HG03095 (cell line): ENCODE measurements around the gene PIAS1.

Experiments
- ATAC-seq: cut with Tn5 transposase; IDR thresholded peaks from one replicate; pipeline ENCODE4 v1.9.1; 2021; ENCODE audit warnings: moderate library complexity; ENCODE audit not compliant: unreplicated experiment

Gene PIAS1

GRCh38 chr15:68175526-68175925, 121.4 kb downstream of the PIAS1 start:
- ATAC-seq, result no peak

- ATAC-seq, result no peak
Measured at GRCh38 chr15:68176601-68177000, 122.5 kb downstream of the PIAS1 start.

GRCh38 chr15:68177742-68178141, 123.6 kb downstream of the PIAS1 start:
- ATAC-seq, result no peak

- no peak for ATAC-seq
Measured at GRCh38 chr15:68183616-68184315, 129.7 kb downstream of the PIAS1 start.

- ATAC-seq, result no peak
Measured at GRCh38 chr15:68184616-68185480, 130.7 kb downstream of the PIAS1 start.

GRCh38 chr15:68186671-68187397, 132.7 kb downstream of the PIAS1 start:
- ATAC-seq, result no peak

GRCh38 chr15:68187559-68187958, 133.4 kb downstream of the PIAS1 start:
- ATAC-seq, result no peak

GRCh38 chr15:68188647-68189046, 134.5 kb downstream of the PIAS1 start:
- ATAC-seq, result no peak

GRCh38 chr15:68190048-68190447, 135.9 kb downstream of the PIAS1 start:
- ATAC-seq, result no peak

- ATAC-seq, result no peak
Measured at GRCh38 chr15:68191555-68191954, 137.4 kb downstream of the PIAS1 start.

- no peak for ATAC-seq
Measured at GRCh38 chr15:68192117-68192516, 138.0 kb downstream of the PIAS1 start.

GRCh38 chr15:68192804-68193486, 138.8 kb downstream of the PIAS1 start:
- no peak for ATAC-seq

- ATAC-seq, result no peak
Measured at GRCh38 chr15:68195336-68196112, 141.4 kb downstream of the PIAS1 start.

- no peak for ATAC-seq
Measured at GRCh38 chr15:68196445-68197169, 142.5 kb downstream of the PIAS1 start.

- no peak for ATAC-seq
Measured at GRCh38 chr15:68197170-68197492, 143.0 kb downstream of the PIAS1 start.

GRCh38 chr15:68197661-68198437, 143.7 kb downstream of the PIAS1 start:
- no peak for ATAC-seq

GRCh38 chr15:68199340-68199739, 145.2 kb downstream of the PIAS1 start:
- ATAC-seq, result no peak

- ATAC-seq, result no peak
Measured at GRCh38 chr15:68200016-68200861, 146.1 kb downstream of the PIAS1 start.
